HG03469 (cell line): ENCODE data around the gene PMFBP1.

Source experiments
- ATAC-seq: cut with Tn5 transposase; IDR thresholded peaks from one replicate; pipeline ENCODE4 v1.9.1; 2021; ENCODE audit warnings: mild to moderate bottlenecking, moderate library complexity, moderate number of reproducible peaks; ENCODE audit not compliant: unreplicated experiment

Gene PMFBP1

DNA sequence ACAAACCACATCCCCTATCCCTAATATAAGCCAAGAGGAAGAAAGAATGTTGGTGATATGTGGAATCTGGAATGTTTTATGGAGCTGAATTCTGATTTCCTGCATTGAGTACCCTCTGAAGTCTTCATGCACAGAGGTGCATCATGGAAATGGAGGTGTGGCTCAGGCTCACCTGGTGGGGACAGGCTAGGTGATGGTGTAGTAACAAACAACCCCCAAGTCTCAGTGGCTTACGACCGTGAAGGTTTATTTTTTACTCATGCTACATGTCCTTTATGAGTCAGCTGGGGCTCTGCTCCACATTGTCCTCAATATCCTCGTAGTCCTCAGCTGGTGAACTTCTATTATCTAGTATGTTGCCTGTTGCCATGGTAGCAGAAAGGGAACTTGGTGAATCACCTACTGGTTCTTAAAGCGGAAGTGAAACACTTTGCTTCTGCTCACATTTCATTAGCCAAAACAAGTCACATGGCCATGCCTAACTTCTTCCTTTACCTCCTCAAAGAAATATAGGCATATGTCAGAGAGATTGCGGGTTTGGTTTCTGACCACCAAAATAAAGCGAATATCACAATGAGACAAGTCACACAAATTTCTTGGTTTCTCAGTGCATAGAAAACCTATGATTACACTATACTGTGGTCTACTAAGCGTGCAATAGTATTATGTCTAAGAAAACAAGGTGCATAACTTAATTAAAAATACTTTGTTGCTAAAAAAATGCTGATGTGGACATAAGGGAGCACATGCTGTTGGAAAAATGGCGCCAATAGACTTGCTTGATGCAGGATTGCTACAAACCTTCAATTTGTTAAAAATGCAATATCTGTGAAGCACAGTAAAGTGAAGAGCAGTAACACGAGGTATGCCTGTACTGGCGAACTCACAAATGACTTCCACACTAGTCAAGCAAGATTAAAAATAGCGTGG is at the start of gene PMFBP1:
Gene PMFBP1 (minus strand): TSS at position 51 of the 930 bp plus-strand sequence. CDS start 947 bp downstream, outside the sequence.
- peak; percentile 99 for ATAC-seq

DNA sequence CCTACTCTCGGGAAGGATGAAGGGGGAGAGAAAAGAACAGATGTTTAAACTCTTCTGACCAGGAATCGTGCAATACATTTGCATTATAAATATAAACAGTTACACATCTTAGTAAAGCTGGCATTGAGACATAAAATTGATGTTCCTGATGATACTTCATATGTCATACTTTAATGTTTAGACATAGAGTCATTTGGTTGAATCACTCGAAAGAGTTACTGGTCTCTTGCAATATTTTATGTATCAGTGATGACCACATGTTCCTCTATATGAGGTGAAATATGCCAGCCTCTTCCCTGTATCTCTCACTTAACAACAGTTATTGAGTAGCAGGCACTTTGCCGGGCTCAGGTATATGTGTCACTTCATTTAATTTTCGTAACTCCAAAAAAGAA is 49.7 kb upstream of the PMFBP1 start:
- ATAC-seq = no peak

GRCh38 chr16:72220875-72221629 is 49.1 kb upstream of the PMFBP1 start:
- ATAC-seq = no peak

GRCh38 chr16:72219282-72219681 is 47.3 kb upstream of the PMFBP1 start:
- no peak for ATAC-seq

DNA sequence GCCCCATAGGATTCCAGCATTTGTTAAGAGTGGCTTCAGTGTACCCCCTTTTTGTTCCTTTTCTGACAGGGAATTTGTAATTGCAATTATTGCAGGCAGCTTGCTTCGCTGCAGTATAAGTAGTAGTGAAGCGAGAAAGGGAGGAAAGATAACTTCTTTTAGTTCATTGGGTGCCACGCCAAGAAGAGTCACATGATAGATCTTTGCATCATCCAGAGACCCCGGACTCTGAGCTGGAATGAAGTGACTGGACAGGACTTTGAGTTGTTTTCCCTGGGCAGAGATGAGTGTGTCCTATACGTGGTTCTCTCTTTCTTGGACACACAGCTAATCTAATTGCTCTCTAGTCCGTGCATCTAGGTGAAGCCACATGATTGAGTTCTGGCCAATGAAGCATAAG is 44.8 kb upstream of the PMFBP1 start:
- ATAC-seq = no peak

GRCh38 chr16:72214821-72215220 is 42.9 kb upstream of the PMFBP1 start:
- ATAC-seq = no peak

GRCh38 chr16:72211110-72211509 is 39.2 kb upstream of the PMFBP1 start:
- no peak for ATAC-seq

DNA sequence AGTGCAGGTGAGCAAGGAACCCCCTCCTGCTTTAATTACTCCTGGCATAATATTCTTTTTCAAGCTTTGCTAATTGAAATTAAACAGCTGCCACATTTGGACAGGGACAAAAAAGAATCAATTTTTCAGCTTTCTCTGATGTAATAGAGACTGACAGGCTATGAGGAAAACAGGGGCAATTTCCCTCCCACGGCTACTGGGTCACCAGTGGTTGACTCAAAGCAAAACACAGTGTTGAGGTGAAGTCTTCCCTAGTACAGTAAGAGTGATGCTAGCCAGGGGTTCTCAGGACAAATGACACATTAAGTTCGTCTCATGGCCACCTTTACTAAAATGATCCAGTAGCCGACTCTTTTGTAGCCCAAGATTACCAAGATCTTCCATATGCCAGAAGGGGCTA is 38.6 kb upstream of the PMFBP1 start:
- peak; percentile 56 for ATAC-seq

DNA sequence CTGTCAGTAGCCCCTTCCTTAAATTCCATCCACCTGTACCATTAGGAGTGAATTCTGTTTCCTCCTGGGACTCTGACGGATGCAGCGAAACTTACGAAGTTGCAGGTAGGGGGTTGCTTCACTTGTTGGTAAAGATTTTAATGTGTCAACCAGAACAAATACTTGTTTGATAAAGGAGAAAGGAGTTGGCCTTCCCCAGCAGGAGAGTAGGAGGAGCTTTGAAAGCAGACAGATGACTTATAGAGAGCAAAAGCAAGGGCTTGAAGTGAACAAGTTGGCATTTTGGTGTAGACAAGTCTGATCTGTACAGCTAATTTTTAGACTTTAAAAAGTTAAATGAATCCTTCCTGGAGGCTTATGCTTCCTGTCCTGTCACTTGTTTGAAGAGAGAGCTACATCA is 38.1 kb upstream of the PMFBP1 start:
- no peak for ATAC-seq

DNA sequence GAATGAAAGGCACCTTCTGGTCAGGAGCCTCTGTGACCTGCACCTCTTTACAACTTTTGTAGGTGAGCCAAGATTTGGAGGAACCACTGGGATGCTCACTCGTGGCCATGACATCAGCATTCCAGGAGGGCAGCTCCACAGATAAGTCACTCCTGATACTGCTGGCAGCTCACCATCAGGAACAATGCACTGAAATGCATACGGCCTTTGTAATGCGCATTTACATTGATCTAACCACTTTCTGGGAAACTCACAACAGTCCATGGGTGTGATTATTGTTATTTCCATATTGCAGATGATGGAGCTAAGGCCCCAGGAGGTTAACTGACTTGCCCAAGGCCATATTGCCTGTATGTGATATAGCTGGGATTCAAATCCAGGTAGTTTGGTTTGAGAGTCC is 34.3 kb upstream of the PMFBP1 start:
- ATAC-seq = no peak

GRCh38 chr16:72203401-72203800 is 31.4 kb upstream of the PMFBP1 start:
- peak; percentile 72 for ATAC-seq

GRCh38 chr16:72202014-72202413 is 30.1 kb upstream of the PMFBP1 start:
- no peak for ATAC-seq

DNA sequence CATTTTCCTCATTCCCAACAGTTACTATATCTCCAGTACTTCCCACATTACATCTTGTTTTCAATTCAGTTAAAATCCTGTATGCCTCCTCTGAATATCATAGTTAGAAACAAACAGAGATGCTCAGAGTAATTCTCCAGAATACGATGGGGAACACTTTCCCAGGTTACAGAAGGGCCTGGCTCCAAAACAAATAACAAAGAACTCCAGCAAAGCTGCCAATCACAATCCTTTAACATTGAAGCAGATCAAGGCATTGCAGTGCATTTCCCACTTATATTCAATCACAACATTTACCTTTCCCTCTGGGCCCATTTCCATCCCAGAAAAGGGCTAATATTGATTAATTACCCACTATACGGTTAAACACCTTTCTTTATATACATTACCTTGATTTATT is 29.4 kb upstream of the PMFBP1 start:
- ATAC-seq = no peak

GRCh38 chr16:72199761-72200337 is 27.9 kb upstream of the PMFBP1 start:
- ATAC-seq = no peak

DNA sequence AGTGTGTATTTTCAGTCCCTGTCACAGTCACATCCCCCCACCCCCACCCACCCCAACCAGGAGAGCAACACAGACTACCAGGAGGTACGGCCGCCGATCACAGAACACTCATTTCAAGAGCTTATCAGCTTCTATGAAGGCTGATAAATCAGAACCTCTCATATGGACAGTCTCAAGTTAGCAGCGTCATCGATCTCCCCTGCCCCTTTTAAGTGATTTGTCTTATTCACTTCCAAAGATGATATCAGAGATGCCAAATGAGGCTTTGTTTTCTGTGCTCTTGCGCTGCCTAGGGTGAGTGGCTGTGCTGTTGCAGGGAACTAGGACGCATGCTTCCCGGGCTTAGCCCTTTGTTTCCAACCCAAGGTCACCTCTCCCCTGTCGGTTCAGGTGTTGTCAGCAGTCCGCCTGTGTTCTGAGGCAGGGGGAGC is 26.8 kb upstream of the PMFBP1 start:
- ATAC-seq = no peak

DNA sequence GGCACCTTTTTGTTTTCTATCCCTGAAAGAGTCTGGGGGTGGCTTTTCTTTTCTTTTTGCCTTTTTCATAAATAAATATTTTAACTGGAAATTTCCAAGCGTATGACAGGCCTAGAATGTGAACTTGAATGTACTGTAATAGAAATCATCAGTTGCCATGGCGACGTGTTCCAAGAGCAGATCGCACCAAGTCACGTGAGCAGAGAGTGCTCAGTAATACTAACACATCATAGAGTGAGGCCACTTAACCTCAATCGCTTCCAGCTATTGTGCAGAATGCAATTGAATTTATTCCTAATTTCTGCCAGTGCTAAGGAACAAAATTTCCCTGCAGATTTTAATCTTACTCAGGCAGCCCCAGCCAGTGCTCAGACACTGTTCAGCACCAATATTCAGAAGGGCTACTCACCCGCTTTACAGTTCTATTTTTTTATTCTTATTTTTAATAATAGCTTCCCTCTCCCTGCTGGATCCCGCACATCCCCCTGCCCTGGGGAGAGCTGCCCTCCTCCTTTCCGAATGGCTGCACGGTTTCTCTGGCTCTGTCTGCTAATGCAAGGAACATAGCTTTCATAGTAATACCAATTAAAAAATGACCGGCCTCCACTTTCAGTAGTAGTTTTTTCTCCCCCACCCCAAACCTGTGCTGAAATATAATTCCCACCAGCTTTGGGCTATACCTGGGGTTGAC is 26.2 kb upstream of the PMFBP1 start:
- ATAC-seq = no peak

DNA sequence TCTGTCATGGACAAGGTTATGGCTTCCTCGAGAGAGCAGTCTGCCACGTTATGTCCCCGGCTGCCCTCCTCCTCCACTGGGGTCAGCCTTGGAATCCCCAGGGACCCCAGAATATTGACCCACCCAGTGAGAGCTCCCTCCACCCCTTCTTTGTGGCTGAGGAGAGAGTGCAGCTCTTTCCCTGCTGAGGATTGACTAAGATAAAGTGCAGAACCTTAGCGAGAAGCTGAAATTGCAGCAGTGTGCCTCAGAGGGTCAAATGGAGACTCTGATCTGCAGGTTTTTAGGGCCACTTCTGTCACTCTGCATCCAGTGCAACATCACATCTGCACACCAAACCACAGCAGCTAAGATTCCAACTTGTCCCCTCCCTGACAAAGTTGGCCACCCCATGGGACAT is 25.6 kb upstream of the PMFBP1 start:
- no peak for ATAC-seq

- ATAC-seq = no peak
These were observed 23.7 kb upstream of the PMFBP1 start for GRCh38 chr16:72195609-72196008.

- ATAC-seq = no peak
These were observed 19.6 kb upstream of the PMFBP1 start for GRCh38 chr16:72191551-72191950.

DNA sequence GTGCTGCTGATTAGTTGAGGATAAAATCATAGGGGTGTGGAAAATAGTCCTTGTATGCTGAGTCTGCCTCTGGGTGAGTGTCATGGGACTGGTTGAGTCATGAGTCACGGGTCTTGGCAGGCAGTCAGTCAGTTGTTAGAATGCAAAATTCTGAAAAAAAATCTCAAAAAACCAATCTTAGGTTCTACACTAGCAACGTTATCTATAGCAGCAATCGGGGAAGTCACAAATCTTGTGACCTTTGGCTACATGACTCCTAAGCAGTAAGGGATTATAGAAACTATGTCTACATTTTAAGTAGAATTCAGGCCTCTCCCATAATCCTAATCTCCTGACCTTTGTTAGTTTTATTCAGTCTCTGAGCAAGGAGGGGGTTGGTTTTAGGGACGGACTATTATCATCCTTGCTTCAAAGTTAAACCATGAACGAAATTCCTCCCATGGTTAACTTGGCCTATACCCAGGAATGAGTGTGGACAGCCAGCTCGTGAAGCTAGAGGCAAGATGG is 18.0 kb upstream of the PMFBP1 start:
- no peak for ATAC-seq

DNA sequence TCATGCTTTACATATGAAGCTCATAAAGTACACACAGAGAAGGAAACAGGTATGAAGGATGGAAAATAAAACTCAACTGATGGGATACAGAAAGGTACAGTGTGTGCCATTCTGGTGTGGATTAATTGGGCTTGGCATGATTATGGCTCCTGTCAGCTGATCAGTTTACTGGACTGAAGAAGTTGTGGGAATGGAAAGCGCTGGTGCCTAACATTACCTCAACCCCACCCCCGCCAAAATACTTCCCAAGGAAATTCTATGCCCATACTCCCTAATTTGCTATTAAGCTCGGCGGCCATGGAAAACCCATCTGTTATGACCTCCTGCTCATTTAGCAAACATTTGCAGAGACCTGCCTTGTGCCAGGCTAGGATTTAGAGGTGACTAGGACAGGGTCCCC is 16.6 kb upstream of the PMFBP1 start:
- no peak for ATAC-seq
